GM12872 (cell line): ENCODE results near the gene CGB3.
A peak's percentile ranks its signal among the peaks of the same experiment; 100 is the strongest.

Experiments
- CTCF ChIP-seq: IDR thresholded peaks from 3 replicates; pipeline ENCODE4 v1.5.1; 2011; ENCODE audit warnings: low read depth, mild to moderate bottlenecking, low read length, moderate library complexity; ENCODE audit not compliant: insufficient read depth

The CGB3 gene

GRCh38 chr19:48982280-48982679 is 41.9 kb downstream of the CGB3 start:
- no peak for TF ChIP-seq CTCF

GRCh38 chr19:48977061-48977460 is 47.1 kb downstream of the CGB3 start:
- no peak for TF ChIP-seq CTCF

GRCh38 chr19:48975947-48976847 is 47.9 kb downstream of the CGB3 start:
- TF ChIP-seq CTCF, result 0 out of 3 replicates have a peak, but pooled peaks have one; percentile 10
